Measurements from ENCODE around the gene KLHL25. TPM values are rescaled to one million over a fixed set of nuclear protein-coding genes. Genes with fewer than 3 reads are reported as not detected.

Gene KLHL25
- total and polyA plus RNA-seq, 11 donors: 2.2 to 12.9 (median 4.3) TPM

- ATAC-seq (no peak), DNase-seq (no peak)
- no peak for TF ChIP-seq CTCF (IDR thresholded peaks at IDR 0.05)
- no peak for TF ChIP-seq POLR2A (IDR thresholded peaks at IDR 0.05)
- 88 to 97% (median 91%) methylated on average over 2 of the region's 2 CpGs for WGBS, 4 donors
- H3K4me3 ChIP-seq: no peak overlapping the region
- intact Hi-C loops (cut with DNase I): loop anchor here in 9 of 10 donors (2.0 to 10.0 kb wide), 11 partner anchors 42 to 545 kb away; partner anchors contain the start of gene KLHL25 (in 2 of the 9)
- H3K27ac ChIP-seq: no peak overlapping the region
- H3K4me1 ChIP-seq: peaks cover 0 to 11% (median 7%) of the 10 kb centered on the region in 12 donors
- no peaks in the 10 kb centered on the region for H3K27me3 ChIP-seq
- H3K9me3 ChIP-seq: no peaks in the 10 kb centered on the region
- no peaks in the 10 kb centered on the region for H3K36me3 ChIP-seq
Observed at GRCh38 chr15:85839643-85840042, 44.9 kb upstream of the KLHL25 start.

- no peak overlapping the region for H3K27ac ChIP-seq
- WGBS, 4 donors: 78 to 89% (median 85%) methylated on average over 8 of the region's 8 CpGs
- peaks cover 0 to 11% (median 7%) of the 10 kb centered on the region in 12 donors for H3K4me1 ChIP-seq
- no peaks in the 10 kb centered on the region for H3K27me3 ChIP-seq
- ATAC-seq (no peak), DNase-seq (no peak)
- H3K9me3 ChIP-seq: no peaks in the 10 kb centered on the region
- H3K4me3 ChIP-seq: no peak overlapping the region
- TF ChIP-seq CTCF (IDR thresholded peaks at IDR 0.05) (no peak), POLR2A (IDR thresholded peaks at IDR 0.05) (no peak)
- intact Hi-C loops (cut with DNase I): loop anchor here in 9 of 10 donors (5.0 to 10.0 kb wide), 10 partner anchors 41 to 544 kb away; partner anchors contain the start of gene KLHL25 (in 2 of the 9)
- no peaks in the 10 kb centered on the region for H3K36me3 ChIP-seq
Observed at GRCh38 chr15:85838655-85839054, 43.9 kb upstream of the KLHL25 start.

- ATAC-seq (no peak), DNase-seq (no peak)
- Histone ChIP-seq H3K4me3 (no peak overlapping the region), H3K27me3 (no peaks in the 10 kb centered on the region), H3K27ac (no peak overlapping the region), H3K4me1 (peaks cover 0 to 11% (median 7%) of the 10 kb centered on the region in 12 donors), H3K9me3 (no peaks in the 10 kb centered on the region), H3K36me3 (no peaks in the 10 kb centered on the region)
- no peak for TF ChIP-seq CTCF (IDR thresholded peaks at IDR 0.05)
- no peak for TF ChIP-seq POLR2A (IDR thresholded peaks at IDR 0.05)
- 71 to 91% (median 80%) methylated on average over 2 of the region's 2 CpGs for whole genome bisulfite sequencing, 4 donors
- intact Hi-C loops (cut with DNase I): loop anchor here in 9 of 10 donors (5.0 to 10.0 kb wide), 10 partner anchors 41 to 543 kb away; partner anchors contain the start of gene KLHL25 (in 2 of the 9)
Observed at GRCh38 chr15:85837881-85838280, 43.2 kb upstream of the KLHL25 start.

- Histone ChIP-seq H3K9me3 (no peaks in the 10 kb centered on the region), H3K27ac (no peak overlapping the region), H3K27me3 (no peaks in the 10 kb centered on the region), H3K36me3 (no peaks in the 10 kb centered on the region), H3K4me1 (peaks cover 0 to 12% (median 7%) of the 10 kb centered on the region in 12 donors), H3K4me3 (no peak overlapping the region)
- intact Hi-C loops (cut with DNase I): loop anchor here in 9 of 10 donors (5.0 to 10.0 kb wide), 10 partner anchors 40 to 542 kb away; partner anchors contain the start of gene KLHL25 (in 2 of the 9)
- no peak for DNase-seq
- WGBS, 4 donors: 48 to 59% (median 56%) methylated on average over 6 of the region's 6 CpGs
- TF ChIP-seq CTCF (IDR thresholded peaks at IDR 0.05) (no peak), POLR2A (IDR thresholded peaks at IDR 0.05) (no peak)
- ATAC-seq: peak in 1 of 4 donors; percentile 20
Observed at GRCh38 chr15:85837011-85837433, 42.3 kb upstream of the KLHL25 start.
